Peyer's patch (tissue), 4 donors: ENCODE results near the gene ESR2.

ENCODE experiments used
- CTCF ChIP-seq, 6 experiments: fragments of 450-650 bp in 4 of 6; fragments of 200-600 bp in 2 of 6; sonication (generic) in 1 of 6; IDR thresholded peaks; one replicate each; pipeline ENCODE4 v1.5.1; 2017 to 2019; ENCODE audit warnings: antibody characterized with exemption in 6 of 6, mild to moderate bottlenecking in 3 of 6, moderate library complexity in 1 of 6
- POLR2A ChIP-seq, 2 donors: fragments of 450-650 bp; IDR thresholded peaks; one replicate each; pipeline ENCODE4 v1.5.1; 2017; ENCODE audit warnings: antibody characterized with exemption in 2 of 2, mild to moderate bottlenecking in 2 of 2, moderate library complexity in 2 of 2

- TF ChIP-seq POLR2A (IDR thresholded peaks at IDR 0.05) (no peak), CTCF (IDR thresholded peaks at IDR 0.05) (no peak)
Observed at GRCh38 chr14:64218344-64219240, 75.6 kb downstream of the ESR2 start.
